GM12878 (cell line): Measurements from ENCODE around the gene CST6.

Experiments used
- HDAC2 ChIP-seq: fragments of 200-600 bp; sonication (generic); IDR thresholded peaks from 2 replicates; pipeline ENCODE4 v1.6.1; 2017
- POLR2A ChIP-seq: IDR thresholded peaks from 2 replicates; pipeline ENCODE4 v1.6.1; 2011; ENCODE audit warnings: low read depth, mild to moderate bottlenecking, low read length
- POLR2AphosphoS5 ChIP-seq: IDR thresholded peaks from 2 replicates; pipeline ENCODE4 v1.6.1; 2011; ENCODE audit warnings: mild to moderate bottlenecking, low read length, inconsistent platforms
- RCOR1 ChIP-seq: conservative IDR thresholded peaks from 2 replicates; pipeline ENCODE4 v1.6.1; 2012; ENCODE audit warnings: low read depth, low read length, improper control_type of control experiment
- TAF1 ChIP-seq: IDR thresholded peaks from 2 replicates; pipeline ENCODE4 v1.6.1; 2011; ENCODE audit warnings: mild to moderate bottlenecking, low read depth, low read length, borderline replicate concordance
- TBL1XR1 ChIP-seq: IDR thresholded peaks from 2 replicates; pipeline ENCODE4 v1.6.1; 2012; ENCODE audit warnings: low read depth, low read length, improper control_type of control experiment
- TF ChIP-seq, protein P1 (sequence below), 3 experiments: IDR thresholded peaks in 2 of 3; conservative IDR thresholded peaks in 1 of 3; 2 replicates each; pipeline ENCODE4 v1.5.1; 2011; ENCODE audit warnings: low read depth in 3 of 3, low read length in 3 of 3, mild to moderate bottlenecking in 3 of 3, control low read depth in 2 of 3, moderate library complexity in 2 of 3, inconsistent platforms in 1 of 3, mixed read lengths in 1 of 3; ENCODE audit not compliant: control insufficient read depth in 2 of 3, insufficient read depth in 1 of 3; ENCODE audit errors: extremely low read depth in 1 of 3
- TF ChIP-seq, protein P2 (sequence below): fragments of 450-650 bp; IDR thresholded peaks from 2 replicates; pipeline ENCODE4 v1.6.1; 2017; ENCODE audit warnings: mild to moderate bottlenecking
- TF ChIP-seq, protein P3 (sequence below): fragments of 450-650 bp; IDR thresholded peaks from 2 replicates; pipeline ENCODE4 v1.6.1; 2017; ENCODE audit warnings: mild to moderate bottlenecking, moderate library complexity
- TF ChIP-seq, protein P4 (sequence below): IDR thresholded peaks from 2 replicates; pipeline ENCODE4 v1.6.1; 2011; ENCODE audit warnings: low read depth, low read length, improper control_type of control experiment, borderline replicate concordance

DNA sequence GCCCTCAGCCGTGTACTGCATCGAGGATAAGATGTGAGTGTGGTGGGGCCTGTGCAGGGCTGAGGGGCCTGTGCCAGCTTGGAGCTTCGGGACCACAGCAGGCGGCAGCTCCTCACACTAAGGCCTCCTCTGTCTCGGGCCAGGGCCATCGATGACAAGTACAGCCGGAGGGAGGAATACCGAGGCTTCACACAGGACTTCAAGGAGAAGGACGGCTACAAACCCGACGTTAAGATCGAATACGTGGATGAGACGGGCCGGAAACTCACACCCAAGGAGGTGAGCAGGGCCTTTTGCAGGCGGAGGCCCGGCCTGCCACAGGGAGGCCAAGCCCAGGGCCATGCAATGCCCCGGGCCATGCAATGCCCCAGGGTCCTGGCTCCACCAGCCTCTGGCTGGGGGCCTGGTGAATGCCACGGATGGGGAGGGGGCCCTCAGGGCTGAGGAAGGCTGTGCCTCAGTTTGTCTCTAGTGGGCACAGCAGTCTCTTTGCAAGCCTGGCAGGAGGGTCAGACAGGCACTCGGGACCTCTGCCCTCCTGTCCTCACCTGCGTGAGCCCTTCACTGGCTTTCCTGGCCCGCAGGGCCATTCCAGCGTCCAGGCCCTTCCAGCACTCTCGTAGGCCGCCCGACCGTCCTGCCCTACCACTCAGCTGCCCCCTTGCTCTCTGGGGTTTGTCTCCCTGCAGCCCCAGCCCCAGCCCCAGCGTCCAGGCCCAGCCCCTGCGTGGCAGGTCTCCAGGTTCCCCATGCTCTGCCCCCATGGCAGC, 34.0 kb upstream of the CST6 start:
- TF ChIP-seq, protein P1, sequence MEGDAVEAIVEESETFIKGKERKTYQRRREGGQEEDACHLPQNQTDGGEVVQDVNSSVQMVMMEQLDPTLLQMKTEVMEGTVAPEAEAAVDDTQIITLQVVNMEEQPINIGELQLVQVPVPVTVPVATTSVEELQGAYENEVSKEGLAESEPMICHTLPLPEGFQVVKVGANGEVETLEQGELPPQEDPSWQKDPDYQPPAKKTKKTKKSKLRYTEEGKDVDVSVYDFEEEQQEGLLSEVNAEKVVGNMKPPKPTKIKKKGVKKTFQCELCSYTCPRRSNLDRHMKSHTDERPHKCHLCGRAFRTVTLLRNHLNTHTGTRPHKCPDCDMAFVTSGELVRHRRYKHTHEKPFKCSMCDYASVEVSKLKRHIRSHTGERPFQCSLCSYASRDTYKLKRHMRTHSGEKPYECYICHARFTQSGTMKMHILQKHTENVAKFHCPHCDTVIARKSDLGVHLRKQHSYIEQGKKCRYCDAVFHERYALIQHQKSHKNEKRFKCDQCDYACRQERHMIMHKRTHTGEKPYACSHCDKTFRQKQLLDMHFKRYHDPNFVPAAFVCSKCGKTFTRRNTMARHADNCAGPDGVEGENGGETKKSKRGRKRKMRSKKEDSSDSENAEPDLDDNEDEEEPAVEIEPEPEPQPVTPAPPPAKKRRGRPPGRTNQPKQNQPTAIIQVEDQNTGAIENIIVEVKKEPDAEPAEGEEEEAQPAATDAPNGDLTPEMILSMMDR (IDR thresholded peaks at IDR 0.05 in 2 of 3, conservative IDR thresholded peaks at IDR 0.05 in 1 of 3; ENCODE audit: control insufficient read depth in 2 of 3, extremely low read depth in 1 of 3, insufficient read depth in 1 of 3, low read depth in 3 of 3, low read length in 3 of 3): no peak
- TF ChIP-seq, protein P2, sequence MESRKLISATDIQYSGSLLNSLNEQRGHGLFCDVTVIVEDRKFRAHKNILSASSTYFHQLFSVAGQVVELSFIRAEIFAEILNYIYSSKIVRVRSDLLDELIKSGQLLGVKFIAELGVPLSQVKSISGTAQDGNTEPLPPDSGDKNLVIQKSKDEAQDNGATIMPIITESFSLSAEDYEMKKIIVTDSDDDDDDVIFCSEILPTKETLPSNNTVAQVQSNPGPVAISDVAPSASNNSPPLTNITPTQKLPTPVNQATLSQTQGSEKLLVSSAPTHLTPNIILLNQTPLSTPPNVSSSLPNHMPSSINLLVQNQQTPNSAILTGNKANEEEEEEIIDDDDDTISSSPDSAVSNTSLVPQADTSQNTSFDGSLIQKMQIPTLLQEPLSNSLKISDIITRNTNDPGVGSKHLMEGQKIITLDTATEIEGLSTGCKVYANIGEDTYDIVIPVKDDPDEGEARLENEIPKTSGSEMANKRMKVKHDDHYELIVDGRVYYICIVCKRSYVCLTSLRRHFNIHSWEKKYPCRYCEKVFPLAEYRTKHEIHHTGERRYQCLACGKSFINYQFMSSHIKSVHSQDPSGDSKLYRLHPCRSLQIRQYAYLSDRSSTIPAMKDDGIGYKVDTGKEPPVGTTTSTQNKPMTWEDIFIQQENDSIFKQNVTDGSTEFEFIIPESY: no peak
- no peak for TF ChIP-seq RCOR1
- no peak for TF ChIP-seq TBL1XR1
- no peak for TF ChIP-seq POLR2A
- TF ChIP-seq, protein P3, sequence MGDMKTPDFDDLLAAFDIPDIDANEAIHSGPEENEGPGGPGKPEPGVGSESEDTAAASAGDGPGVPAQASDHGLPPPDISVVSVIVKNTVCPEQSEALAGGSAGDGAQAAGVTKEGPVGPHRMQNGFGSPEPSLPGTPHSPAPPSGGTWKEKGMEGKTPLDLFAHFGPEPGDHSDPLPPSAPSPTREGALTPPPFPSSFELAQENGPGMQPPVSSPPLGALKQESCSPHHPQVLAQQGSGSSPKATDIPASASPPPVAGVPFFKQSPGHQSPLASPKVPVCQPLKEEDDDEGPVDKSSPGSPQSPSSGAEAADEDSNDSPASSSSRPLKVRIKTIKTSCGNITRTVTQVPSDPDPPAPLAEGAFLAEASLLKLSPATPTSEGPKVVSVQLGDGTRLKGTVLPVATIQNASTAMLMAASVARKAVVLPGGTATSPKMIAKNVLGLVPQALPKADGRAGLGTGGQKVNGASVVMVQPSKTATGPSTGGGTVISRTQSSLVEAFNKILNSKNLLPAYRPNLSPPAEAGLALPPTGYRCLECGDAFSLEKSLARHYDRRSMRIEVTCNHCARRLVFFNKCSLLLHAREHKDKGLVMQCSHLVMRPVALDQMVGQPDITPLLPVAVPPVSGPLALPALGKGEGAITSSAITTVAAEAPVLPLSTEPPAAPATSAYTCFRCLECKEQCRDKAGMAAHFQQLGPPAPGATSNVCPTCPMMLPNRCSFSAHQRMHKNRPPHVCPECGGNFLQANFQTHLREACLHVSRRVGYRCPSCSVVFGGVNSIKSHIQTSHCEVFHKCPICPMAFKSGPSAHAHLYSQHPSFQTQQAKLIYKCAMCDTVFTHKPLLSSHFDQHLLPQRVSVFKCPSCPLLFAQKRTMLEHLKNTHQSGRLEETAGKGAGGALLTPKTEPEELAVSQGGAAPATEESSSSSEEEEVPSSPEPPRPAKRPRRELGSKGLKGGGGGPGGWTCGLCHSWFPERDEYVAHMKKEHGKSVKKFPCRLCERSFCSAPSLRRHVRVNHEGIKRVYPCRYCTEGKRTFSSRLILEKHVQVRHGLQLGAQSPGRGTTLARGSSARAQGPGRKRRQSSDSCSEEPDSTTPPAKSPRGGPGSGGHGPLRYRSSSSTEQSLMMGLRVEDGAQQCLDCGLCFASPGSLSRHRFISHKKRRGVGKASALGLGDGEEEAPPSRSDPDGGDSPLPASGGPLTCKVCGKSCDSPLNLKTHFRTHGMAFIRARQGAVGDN: no peak
- no peak for TF ChIP-seq POLR2AphosphoS5
- no peak for TF ChIP-seq HDAC2
- no peak for TF ChIP-seq TAF1
- TF ChIP-seq, protein P4, sequence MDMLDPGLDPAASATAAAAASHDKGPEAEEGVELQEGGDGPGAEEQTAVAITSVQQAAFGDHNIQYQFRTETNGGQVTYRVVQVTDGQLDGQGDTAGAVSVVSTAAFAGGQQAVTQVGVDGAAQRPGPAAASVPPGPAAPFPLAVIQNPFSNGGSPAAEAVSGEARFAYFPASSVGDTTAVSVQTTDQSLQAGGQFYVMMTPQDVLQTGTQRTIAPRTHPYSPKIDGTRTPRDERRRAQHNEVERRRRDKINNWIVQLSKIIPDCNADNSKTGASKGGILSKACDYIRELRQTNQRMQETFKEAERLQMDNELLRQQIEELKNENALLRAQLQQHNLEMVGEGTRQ: no peak
